ENCODE data around the gene IL6ST.

IL6ST gene

DNA sequence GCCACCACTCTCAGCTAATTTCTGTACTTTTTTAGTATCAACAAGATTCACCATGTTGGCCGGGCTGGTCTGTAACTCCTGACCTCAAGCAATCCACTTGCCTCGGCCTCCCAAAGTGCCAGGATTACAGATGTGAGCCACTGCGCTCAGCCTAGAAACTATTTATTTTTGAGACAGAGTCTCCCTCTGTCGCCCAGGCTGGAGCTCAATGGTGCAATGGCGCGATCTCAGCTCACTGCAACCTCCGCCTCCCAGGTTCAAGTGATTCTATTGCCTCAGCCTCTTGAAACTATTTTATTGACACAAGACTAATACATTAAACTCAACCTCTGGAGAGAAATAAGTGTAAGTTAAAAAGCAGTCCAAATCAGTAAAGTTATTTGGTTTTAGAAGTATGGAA, 34.0 kb downstream of the IL6ST start:
- Histone ChIP-seq H3K27ac (ENCODE audit: extremely low read depth, low read depth, low read length) (no peak overlapping the region), H3K36me3 (ENCODE audit: control insufficient read depth in 2 of 2, insufficient read depth in 1 of 2, low read length in 2 of 2) (peaks cover 7 to 19% of the 10 kb centered on the region in 2 experiments; a peak in 2 of 3 replicates), H3K4me3 (ENCODE audit: low read depth, low read length) (no peak overlapping the region), H3K9me3 (ENCODE audit: control insufficient read depth, insufficient read depth, low read depth, low read length) (no peaks in the 10 kb centered on the region), H3K4me1 (ENCODE audit: control insufficient read depth, insufficient read depth, low read length) (no peaks in the 10 kb centered on the region)
- no peak for TF ChIP-seq MEIS1 (CRISPR knock-in tag; IDR thresholded peaks at IDR 0.05; ENCODE audit: borderline replicate concordance)
- no peak for TF ChIP-seq ZNF112 (tag by site-specific recombination; IDR thresholded peaks at IDR 0.05)
- TF ChIP-seq, protein P1, sequence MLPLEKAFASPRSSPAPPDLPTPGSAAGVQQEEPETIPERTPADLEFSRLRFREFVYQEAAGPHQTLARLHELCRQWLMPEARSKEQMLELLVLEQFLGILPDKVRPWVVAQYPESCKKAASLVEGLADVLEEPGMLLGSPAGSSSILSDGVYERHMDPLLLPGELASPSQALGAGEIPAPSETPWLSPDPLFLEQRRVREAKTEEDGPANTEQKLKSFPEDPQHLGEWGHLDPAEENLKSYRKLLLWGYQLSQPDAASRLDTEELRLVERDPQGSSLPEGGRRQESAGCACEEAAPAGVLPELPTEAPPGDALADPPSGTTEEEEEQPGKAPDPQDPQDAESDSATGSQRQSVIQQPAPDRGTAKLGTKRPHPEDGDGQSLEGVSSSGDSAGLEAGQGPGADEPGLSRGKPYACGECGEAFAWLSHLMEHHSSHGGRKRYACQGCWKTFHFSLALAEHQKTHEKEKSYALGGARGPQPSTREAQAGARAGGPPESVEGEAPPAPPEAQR (tag by site-specific recombination; IDR thresholded peaks at IDR 0.05), result no peak
- TF ChIP-seq ZNF350 (tag by site-specific recombination; IDR thresholded peaks at IDR 0.05), result no peak
- no peak for TF ChIP-seq ZNF843 (tag by site-specific recombination; IDR thresholded peaks at IDR 0.05)
- no peak for TF ChIP-seq GLIS2 (tag by site-specific recombination; IDR thresholded peaks at IDR 0.05)
- no peak for TF ChIP-seq ZNF19 (tag by site-specific recombination; IDR thresholded peaks at IDR 0.05; ENCODE audit: low read depth)
- TF ChIP-seq, protein P2, sequence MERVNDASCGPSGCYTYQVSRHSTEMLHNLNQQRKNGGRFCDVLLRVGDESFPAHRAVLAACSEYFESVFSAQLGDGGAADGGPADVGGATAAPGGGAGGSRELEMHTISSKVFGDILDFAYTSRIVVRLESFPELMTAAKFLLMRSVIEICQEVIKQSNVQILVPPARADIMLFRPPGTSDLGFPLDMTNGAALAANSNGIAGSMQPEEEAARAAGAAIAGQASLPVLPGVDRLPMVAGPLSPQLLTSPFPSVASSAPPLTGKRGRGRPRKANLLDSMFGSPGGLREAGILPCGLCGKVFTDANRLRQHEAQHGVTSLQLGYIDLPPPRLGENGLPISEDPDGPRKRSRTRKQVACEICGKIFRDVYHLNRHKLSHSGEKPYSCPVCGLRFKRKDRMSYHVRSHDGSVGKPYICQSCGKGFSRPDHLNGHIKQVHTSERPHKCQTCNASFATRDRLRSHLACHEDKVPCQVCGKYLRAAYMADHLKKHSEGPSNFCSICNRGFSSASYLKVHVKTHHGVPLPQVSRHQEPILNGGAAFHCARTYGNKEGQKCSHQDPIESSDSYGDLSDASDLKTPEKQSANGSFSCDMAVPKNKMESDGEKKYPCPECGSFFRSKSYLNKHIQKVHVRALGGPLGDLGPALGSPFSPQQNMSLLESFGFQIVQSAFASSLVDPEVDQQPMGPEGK (tag by site-specific recombination; IDR thresholded peaks at IDR 0.05), result no peak
- no peak for TF ChIP-seq ZNF398 (tag by site-specific recombination; IDR thresholded peaks at IDR 0.05)
- TF ChIP-seq SETDB1 (IDR thresholded peaks at IDR 0.05; ENCODE audit: insufficient read length, low read length), result no peak
- TF ChIP-seq ZNF585B (tag by site-specific recombination; IDR thresholded peaks at IDR 0.05), result no peak
- TF ChIP-seq KLF17 (tag by site-specific recombination; IDR thresholded peaks at IDR 0.05), result no peak
- TF ChIP-seq, protein P3, sequence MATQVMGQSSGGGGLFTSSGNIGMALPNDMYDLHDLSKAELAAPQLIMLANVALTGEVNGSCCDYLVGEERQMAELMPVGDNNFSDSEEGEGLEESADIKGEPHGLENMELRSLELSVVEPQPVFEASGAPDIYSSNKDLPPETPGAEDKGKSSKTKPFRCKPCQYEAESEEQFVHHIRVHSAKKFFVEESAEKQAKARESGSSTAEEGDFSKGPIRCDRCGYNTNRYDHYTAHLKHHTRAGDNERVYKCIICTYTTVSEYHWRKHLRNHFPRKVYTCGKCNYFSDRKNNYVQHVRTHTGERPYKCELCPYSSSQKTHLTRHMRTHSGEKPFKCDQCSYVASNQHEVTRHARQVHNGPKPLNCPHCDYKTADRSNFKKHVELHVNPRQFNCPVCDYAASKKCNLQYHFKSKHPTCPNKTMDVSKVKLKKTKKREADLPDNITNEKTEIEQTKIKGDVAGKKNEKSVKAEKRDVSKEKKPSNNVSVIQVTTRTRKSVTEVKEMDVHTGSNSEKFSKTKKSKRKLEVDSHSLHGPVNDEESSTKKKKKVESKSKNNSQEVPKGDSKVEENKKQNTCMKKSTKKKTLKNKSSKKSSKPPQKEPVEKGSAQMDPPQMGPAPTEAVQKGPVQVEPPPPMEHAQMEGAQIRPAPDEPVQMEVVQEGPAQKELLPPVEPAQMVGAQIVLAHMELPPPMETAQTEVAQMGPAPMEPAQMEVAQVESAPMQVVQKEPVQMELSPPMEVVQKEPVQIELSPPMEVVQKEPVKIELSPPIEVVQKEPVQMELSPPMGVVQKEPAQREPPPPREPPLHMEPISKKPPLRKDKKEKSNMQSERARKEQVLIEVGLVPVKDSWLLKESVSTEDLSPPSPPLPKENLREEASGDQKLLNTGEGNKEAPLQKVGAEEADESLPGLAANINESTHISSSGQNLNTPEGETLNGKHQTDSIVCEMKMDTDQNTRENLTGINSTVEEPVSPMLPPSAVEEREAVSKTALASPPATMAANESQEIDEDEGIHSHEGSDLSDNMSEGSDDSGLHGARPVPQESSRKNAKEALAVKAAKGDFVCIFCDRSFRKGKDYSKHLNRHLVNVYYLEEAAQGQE (tag by site-specific recombination; IDR thresholded peaks at IDR 0.05), result no peak
- TF ChIP-seq, protein P4, sequence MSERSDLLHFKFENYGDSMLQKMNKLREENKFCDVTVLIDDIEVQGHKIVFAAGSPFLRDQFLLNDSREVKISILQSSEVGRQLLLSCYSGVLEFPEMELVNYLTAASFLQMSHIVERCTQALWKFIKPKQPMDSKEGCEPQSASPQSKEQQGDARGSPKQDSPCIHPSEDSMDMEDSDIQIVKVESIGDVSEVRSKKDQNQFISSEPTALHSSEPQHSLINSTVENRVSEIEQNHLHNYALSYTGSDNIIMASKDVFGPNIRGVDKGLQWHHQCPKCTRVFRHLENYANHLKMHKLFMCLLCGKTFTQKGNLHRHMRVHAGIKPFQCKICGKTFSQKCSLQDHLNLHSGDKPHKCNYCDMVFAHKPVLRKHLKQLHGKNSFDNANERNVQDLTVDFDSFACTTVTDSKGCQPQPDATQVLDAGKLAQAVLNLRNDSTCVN (tag by site-specific recombination; optimal IDR thresholded peaks at IDR 0.05), result no peak
- TF ChIP-seq KLF8 (tag by site-specific recombination; IDR thresholded peaks at IDR 0.05), result no peak
- TF ChIP-seq, protein P5, sequence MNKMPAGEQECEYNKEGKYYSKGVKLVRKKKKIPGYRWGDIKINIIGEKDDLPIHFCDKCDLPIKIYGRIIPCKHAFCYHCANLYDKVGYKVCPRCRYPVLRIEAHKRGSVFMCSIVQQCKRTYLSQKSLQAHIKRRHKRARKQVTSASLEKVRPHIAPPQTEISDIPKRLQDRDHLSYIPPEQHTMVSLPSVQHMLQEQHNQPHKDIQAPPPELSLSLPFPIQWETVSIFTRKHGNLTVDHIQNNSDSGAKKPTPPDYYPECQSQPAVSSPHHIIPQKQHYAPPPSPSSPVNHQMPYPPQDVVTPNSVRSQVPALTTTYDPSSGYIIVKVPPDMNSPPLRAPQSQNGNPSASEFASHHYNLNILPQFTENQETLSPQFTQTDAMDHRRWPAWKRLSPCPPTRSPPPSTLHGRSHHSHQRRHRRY (tag by site-specific recombination; IDR thresholded peaks at IDR 0.05), result no peak
- ChIA-PET CTCF (no interaction called here), POLR2A (no interaction called here)

All from HEK293 (cell line).